Measurements from ENCODE around the gene SLC25A48.

GRCh38 chr5:135878156-135878620, 43.7 kb downstream of the SLC25A48 start:
- TF ChIP-seq CTCF (IDR thresholded peaks at IDR 0.05; ENCODE audit: low read depth, low read length, poor library complexity, severe bottlenecking) (no peak), EZH2phosphoT487 (IDR thresholded peaks at IDR 0.05; ENCODE audit: borderline replicate concordance, low read length) (no peak)

Measured in DOHH2 (cell line).